H7 (cell line): ENCODE results near the gene GAS2. TPM values are rescaled to one million over a fixed set of nuclear protein-coding genes. Genes with fewer than 3 reads are reported as not detected.

ENCODE experiments used
- DNase-seq: peaks from one replicate; pipeline ENCODE4 v3.0.0; 2012
- H3K27me3 ChIP-seq: 2 replicates; pipeline ENCODE4 v1.6.0; 2011; ENCODE audit warnings: mild to moderate bottlenecking, low read length; ENCODE audit not compliant: control insufficient read depth, insufficient read depth
- H3K36me3 ChIP-seq: replicated peaks from 2 replicates; pipeline ENCODE4 v1.5.1; 2011; ENCODE audit warnings: low read length; ENCODE audit not compliant: control insufficient read depth, insufficient read depth
- H3K4me3 ChIP-seq: 2 replicates; pipeline ENCODE4 v1.5.1; 2011; ENCODE audit warnings: low read depth, mild to moderate bottlenecking, control low read depth, low read length, moderate library complexity; ENCODE audit not compliant: insufficient read depth
- total RNA-seq: library from RNA; depleted of rRNA; stranded (reverse); fragments of >200 nt; shearing (Covaris generic); gene quantifications from 2 replicates; pipeline ENCODE4 v1.2.3, GENCODE V29; 2014

GAS2 gene
- total RNA-seq, 1 experiment from 2014 or later: 2.0 TPM

GRCh38 chr11:22728600-22729389 is 62.4 kb downstream of the GAS2 start:
- DNase-seq: no peak
- Histone ChIP-seq H3K36me3 (no peaks in the 10 kb centered on the region), H3K4me3 (no peak overlapping the region), H3K27me3 (no peaks in the 10 kb centered on the region)

- DNase-seq: no peak
- Histone ChIP-seq H3K27me3 (no peaks in the 10 kb centered on the region), H3K4me3 (no peak overlapping the region), H3K36me3 (no peaks in the 10 kb centered on the region)
Measured at GRCh38 chr11:22730319-22730718, 63.9 kb downstream of the GAS2 start.

DNA sequence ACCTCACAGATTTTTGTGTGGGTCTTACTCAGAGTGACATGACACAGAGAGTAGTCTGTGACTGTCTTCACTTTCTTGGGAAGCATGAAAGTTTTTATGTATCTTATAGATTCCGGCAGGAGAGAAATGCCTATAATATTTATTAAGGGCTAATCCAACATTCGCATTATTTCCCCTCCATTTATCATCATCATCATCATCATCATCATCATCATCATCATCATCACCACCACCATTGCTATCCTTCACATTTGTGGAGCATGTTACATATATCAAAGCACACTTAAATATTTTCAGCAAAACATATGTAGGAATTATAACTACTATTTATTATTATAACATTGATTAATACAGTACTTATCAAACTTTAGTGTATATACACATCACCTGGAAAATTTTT is 66.2 kb downstream of the GAS2 start:
- DNase-seq: no peak
- Histone ChIP-seq H3K4me3 (no peak overlapping the region), H3K36me3 (no peaks in the 10 kb centered on the region), H3K27me3 (no peaks in the 10 kb centered on the region)

GRCh38 chr11:22733475-22734248 is 67.3 kb downstream of the GAS2 start:
- DNase-seq: no peak
- no peaks in the 10 kb centered on the region for H3K27me3 ChIP-seq
- H3K36me3 ChIP-seq: no peaks in the 10 kb centered on the region
- no peak overlapping the region for H3K4me3 ChIP-seq

- H3K27me3 ChIP-seq: no peaks in the 10 kb centered on the region
- H3K4me3 ChIP-seq: no peak overlapping the region
- no peak for DNase-seq
- no peaks in the 10 kb centered on the region for H3K36me3 ChIP-seq
Measured at GRCh38 chr11:22734628-22735345, 68.4 kb downstream of the GAS2 start.

DNA sequence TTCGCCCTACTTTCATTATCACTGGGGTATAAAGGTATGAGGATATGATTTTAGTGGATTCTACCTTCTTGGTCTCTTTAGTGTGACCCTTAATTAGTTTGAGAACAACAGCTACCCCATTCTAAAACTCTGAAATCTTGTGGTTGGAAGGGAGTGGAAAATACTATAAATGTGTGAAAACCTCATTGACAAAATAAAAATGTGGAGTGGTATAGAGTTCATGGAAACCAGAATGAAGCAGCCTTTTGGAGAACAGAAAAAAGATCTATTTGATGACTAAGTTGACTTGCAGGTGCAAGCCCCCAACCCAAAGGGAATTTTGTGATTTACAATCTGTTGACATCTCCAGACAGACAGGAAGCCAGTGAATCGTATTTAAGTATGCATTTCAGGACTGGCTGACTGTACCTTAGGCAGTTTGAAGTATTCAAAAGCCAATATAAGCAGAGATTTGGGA is 75.8 kb downstream of the GAS2 start:
- no peaks in the 10 kb centered on the region for H3K27me3 ChIP-seq
- H3K36me3 ChIP-seq: no peaks in the 10 kb centered on the region
- no peak for DNase-seq
- no peak overlapping the region for H3K4me3 ChIP-seq

DNA sequence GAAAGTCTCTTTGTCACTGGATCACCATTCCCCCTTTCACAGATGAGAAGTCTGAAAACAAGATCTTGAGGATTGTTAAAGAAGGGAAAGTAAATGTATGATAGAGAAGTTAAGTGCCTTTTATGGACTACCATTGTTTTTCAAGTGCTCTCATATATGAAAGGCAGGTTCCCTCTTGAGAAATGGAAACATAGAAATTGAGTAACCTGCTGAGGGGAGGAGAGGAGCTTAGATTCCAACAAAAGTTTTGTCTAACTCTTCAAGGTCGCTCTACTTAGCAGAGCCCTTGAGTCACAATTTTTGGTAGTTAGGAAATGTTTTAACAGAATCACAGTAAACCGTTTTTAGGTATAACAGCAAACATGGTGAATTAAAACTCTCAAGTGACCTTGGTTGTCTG is 83.1 kb downstream of the GAS2 start:
- no peaks in the 10 kb centered on the region for H3K27me3 ChIP-seq
- no peak for DNase-seq
- no peaks in the 10 kb centered on the region for H3K36me3 ChIP-seq
- no peak overlapping the region for H3K4me3 ChIP-seq

- H3K36me3 ChIP-seq: no peaks in the 10 kb centered on the region
- no peak overlapping the region for H3K4me3 ChIP-seq
- no peaks in the 10 kb centered on the region for H3K27me3 ChIP-seq
- DNase-seq: no peak
Measured at GRCh38 chr11:22752908-22753310, 86.5 kb downstream of the GAS2 start.

DNA sequence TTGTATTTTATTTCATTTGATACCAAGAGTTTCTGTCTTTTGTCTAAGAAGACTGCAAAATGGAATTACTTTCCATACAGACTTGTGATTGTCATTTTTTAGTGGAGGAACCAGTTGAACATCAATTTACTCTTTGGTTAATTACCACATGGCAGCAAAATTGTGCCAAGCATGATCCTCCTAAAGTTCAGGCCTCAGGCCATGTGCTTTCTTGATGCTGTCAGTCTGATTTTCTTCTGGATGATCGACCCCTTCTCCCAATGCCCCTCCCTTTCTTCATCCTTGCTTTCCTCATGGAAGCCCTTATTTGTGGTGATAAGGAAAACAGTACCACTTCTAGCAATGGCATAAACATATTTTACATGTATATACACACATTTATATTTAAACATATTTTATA is 87.0 kb downstream of the GAS2 start:
- Histone ChIP-seq H3K36me3 (no peaks in the 10 kb centered on the region), H3K27me3 (no peaks in the 10 kb centered on the region), H3K4me3 (no peak overlapping the region)
- no peak for DNase-seq

GRCh38 chr11:22761066-22761465 is 94.7 kb downstream of the GAS2 start:
- no peak overlapping the region for H3K4me3 ChIP-seq
- H3K36me3 ChIP-seq: no peaks in the 10 kb centered on the region
- H3K27me3 ChIP-seq: no peaks in the 10 kb centered on the region
- DNase-seq: no peak

GRCh38 chr11:22763166-22763565 is 96.8 kb downstream of the GAS2 start:
- Histone ChIP-seq H3K27me3 (no peaks in the 10 kb centered on the region), H3K4me3 (no peak overlapping the region), H3K36me3 (no peaks in the 10 kb centered on the region)
- DNase-seq: no peak

DNA sequence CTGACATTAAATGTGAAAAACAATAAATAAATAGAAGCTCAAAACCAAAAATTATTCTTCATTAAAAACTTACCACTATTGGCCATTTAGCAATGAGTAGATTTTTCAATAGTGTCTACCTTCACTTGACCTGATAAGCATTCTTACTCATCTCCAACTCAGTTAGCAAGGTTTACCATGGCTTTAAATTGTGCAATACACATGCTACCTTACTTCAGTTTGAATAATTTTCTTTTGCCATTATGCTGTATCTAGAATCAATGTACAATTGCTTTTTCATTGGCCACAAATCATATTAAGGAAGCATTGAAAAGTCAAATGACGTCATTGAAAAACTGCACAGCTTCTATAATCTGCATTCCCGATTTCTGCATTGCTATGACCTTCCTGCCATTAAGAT is 98.3 kb downstream of the GAS2 start:
- H3K4me3 ChIP-seq: no peak overlapping the region
- no peaks in the 10 kb centered on the region for H3K27me3 ChIP-seq
- no peaks in the 10 kb centered on the region for H3K36me3 ChIP-seq
- no peak for DNase-seq

DNA sequence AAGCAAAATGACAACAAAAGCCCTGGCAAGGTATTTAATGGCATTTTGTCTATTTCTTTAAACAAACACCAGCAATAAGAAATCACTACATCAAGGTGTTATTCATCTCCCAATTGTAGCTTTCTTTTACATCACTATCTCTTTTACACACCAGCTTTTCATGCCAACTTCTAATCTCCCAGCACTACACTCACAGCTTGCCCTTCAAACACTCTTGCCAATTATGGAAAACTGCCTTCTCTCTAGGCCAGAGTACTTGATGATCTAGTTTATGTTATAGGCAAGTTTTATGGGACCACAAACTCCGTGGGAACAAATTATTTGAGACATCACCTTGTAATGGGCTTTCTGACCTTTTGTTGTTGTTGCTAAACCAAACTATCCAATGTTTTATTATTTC is 101.9 kb downstream of the GAS2 start:
- H3K36me3 ChIP-seq: no peaks in the 10 kb centered on the region
- H3K4me3 ChIP-seq: no peak overlapping the region
- H3K27me3 ChIP-seq: no peaks in the 10 kb centered on the region
- DNase-seq: no peak

DNA sequence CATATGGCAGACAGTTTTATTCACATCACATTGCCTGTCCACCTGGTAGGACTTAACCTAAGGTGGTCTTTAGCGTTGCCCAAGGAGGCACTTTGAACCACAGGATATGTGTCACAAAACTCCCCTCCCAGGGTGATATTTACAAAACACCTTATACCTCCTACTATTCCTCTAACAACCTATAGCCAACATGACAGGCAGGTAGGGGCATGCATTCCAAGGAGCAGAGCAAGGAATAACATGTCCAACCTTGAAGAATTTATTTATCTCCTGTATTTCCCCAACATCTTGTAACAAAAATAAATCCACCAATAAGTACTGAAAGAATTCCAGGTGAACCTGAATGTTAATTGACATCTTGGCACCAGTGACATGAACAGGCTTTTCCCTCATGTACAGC is 102.7 kb downstream of the GAS2 start:
- Histone ChIP-seq H3K4me3 (no peak overlapping the region), H3K27me3 (no peaks in the 10 kb centered on the region), H3K36me3 (no peaks in the 10 kb centered on the region)
- DNase-seq: no peak

GRCh38 chr11:22774716-22775115 is 108.3 kb downstream of the GAS2 start:
- Histone ChIP-seq H3K4me3 (no peak overlapping the region), H3K27me3 (no peaks in the 10 kb centered on the region), H3K36me3 (no peaks in the 10 kb centered on the region)
- no peak for DNase-seq
